OCI-M1 (cell line): ENCODE results near the gene CACTIN.
"Not testable (repeated sequence)": the region's sequence is repeated elsewhere in the genome, so short reads cannot be mapped to it uniquely, and the experiment has no call there.

Experiments
- DNase-seq: peaks from one replicate; lab custom pipeline; 2025; lab: John Stamatoyannopoulos, UW

CACTIN gene

DNA sequence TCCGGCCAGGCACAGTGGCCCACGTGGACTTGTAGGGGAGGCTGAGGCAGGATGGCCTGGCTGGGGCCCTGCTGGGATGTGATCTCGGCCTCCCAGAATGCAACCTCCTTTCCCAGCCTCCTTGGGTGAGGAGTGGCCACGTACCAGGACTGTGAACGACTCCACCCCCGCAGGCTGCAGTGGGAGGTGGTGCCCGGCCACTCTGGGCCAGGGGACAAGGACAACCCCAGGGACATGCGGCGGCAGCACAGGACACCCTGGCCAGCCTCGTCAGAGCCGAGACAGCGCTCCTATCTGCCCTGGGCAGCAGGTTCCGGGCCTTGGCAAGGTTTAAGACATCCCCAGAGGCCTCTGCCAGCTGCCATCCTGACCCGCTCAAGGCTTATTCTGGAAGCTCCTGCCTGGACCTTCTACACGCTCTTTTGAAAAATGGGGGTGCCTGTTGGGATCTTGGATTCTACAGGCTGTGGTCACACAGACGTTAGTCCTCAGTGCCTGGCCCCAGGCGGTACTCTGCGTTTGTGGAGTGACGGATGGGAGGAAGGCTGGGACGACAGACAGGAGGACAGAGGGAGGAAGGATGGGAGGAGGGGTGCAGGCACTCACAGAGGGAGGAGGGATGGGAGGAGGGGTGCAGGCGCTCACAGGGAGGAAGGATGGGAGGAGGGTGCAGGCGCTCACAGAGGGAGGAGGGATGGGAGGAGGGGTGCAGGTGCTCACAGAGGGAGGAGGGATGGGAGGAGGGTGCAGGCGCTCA lies 19.9 kb upstream of the CACTIN start:
- DNase-seq, result no peak

GRCh38 chr19:3645726-3646125 lies 19.1 kb upstream of the CACTIN start:
- DNase-seq, result no peak

- no peak for DNase-seq
Measured at GRCh38 chr19:3645067-3645396, 18.4 kb upstream of the CACTIN start.

DNA sequence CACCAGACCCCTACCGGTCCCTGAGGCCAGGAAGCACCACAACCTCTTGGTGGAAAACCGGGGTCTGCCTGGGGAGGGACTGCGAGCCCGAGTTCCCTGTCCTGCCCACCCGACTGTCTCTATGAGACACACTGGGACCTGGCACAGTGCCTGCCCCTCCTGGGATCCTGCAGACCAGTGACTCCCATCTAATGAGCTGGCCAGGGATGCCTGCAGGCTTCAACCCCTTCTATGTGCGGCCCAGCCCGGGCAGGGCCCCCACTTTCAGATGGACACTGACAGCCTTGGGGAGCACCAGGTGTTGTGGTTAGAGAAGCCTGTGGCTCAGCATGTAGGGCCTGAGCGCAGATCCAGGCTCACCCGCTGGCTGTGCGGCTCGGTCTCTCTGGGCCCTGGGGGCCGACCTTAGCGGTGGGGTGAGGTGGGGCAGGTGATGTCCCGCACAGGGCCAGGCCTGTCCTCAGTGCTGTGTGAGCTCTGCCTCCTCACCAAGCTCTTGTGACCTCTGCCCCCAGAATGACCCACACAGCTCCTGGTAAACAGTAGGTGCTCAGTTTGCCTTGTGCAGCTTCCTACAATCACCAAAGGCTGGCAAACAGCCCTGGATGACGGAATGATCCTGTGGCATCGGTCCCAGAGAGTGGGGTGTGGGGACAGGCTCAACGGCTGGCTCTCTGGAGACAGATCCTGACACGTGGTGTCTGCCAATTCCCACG lies 17.9 kb upstream of the CACTIN start:
- no peak for DNase-seq

- DNase-seq, result no peak
Measured at GRCh38 chr19:3643674-3644313, 17.2 kb upstream of the CACTIN start.

GRCh38 chr19:3642987-3643673 lies 16.5 kb upstream of the CACTIN start:
- DNase-seq, result no peak

GRCh38 chr19:3642296-3642695 lies 15.7 kb upstream of the CACTIN start:
- no peak for DNase-seq

DNA sequence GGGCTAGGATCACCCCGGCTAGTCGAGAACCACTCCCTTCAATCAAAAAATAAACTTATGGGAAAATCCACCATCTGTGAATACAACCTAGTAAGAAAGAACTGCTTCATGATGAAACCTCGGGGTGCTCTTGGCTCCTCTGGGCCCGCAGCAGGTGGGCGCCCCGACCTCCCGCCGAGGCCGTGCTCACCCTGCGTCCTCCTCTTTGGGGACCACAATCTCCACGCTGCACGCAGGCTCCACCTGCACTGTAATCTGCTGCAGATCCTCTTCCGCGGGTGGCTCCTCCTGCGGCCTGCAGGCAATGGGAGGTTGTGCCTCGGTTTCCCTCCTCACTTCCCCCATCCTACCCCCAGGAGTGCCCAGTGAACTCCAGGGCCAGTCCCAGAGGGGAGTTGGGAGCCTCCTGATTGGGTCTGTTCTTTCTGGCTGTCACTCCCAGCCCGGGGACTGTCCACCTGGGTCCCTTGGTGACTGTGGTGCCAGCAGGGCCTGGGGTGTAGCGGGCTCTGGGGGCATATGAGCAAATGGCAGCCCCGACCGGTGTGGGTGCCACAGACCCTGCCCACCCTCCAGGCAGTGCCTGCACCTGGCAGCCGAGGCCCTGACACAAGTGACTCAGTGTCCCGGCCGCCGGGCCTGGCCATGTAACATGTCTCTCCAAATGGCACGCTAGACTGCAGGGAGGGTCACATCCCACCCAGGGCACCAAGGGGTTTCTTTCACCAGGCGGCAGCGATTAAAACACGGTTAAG lies 15.1 kb upstream of the CACTIN start:
- DNase-seq, result no peak

GRCh38 chr19:3639479-3639878 lies 12.9 kb upstream of the CACTIN start:
- DNase-seq, result no peak

DNA sequence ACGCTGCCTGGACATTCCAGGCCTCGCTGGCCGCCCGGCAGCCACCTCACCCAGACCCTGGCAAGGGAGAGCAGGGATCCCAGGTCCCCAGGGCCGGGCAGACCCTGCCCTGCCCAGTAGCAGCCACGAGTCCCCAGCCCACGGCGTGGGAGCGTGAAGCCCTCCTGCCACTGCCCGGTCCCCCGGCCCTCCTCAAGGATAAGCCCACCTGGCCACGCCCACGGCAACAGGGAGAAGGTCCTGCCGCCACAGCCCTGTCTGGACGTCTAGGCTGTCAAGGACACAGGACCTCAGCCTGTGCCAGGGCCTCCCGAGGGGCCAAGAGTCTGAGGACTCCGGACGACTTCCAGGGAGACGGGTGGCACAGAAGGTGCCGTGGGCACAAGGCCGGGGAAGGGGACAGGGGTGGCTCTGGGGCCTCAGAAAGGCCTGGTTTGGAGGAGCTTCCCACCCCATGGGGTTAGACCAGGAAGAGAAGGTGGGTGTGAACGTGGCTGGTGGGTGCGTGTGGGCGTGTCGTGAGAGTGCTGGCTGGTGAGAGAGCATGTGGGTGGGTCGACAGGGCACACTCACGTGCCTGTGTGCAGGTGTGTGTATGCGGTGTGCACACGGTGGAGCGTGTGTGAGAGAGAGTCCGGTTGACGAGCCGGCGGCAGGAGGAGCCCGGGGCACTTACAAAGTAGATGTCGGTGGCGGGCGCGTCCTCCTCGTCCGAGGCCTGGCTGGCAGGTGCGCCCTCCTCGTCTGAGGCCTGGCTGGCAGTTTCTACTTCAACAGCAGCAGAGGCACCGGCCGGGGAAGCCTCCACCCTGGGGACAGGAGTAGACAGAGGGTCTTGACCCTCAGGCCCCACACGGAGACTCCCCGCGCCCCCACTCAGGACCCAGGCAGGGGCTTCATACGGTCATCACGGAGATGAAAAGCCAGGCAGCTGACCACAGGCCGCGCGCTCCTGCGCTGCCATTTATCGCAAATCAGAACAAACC lies 11.9 kb upstream of the CACTIN start:
- no peak for DNase-seq

DNA sequence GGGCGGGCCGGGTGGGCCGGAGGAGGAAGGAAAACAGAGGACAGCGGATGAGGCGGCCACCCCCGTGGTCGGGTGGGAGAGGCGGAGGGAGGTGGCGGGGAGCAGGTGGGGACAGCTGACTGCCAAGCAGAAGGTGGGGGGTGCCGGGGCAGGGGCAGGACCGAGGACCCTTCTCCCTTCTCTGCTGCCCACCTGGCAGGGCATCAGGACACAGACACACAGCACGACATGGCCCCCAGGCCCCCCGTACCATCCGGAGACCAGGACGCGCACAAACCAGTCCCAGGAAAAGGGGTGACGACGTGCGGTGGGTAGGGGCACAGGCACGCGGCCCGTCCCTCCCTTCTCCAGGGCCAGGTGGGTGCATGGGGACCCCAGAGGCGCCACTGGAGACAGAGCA lies 11.0 kb upstream of the CACTIN start:
- no peak for DNase-seq

DNA sequence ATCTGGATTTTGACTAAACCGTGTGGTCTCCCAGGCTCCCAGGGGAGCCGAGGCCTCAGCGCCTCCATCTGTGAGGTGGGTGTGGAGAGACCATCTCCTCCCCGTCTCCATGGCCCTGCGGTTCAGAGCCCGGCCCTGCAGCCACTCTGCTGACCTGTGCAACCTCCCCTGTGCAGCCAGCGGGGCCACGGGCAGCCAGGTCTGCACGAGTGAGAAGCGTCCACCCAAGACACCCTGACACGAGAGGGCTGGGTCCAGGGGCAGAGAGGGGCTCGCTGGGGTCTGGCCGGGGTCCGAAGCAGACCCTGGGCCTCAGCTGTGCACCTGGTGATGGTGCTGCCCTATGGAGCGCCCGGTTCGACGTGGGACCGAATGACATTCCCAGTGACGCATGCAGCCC lies 10.4 kb upstream of the CACTIN start:
- DNase-seq, result no peak

- DNase-seq, result no peak
Measured at GRCh38 chr19:3636506-3636905, 9.9 kb upstream of the CACTIN start.

DNA sequence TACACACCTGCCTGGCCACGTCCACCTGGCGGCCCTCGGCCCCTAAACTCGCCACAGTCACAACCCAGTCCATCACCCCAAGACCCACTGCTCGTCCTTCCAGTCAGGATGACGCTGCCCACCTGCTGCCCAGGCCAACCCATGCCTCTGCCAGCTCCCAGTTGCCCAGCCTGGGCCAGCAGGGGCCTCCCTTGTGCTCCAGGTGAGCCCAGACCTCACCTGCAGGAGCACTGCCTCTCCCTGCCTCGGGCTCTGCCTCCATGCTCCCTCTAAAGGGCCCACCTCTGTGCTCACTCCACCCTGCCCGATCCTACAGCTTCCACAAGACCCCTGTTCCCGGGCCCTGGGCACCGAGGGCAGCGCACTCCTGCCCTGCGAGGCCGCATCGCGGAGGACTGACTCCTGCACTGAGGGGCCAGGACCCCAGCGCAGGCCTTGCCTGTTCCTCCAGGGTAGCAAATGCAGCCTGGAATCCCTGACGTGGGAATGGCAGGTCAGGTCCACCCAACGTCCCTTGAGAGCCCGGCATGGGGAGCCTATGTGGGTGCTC lies 8.0 kb upstream of the CACTIN start:
- no peak for DNase-seq

- no peak for DNase-seq
Measured at GRCh38 chr19:3633559-3633988, 7.0 kb upstream of the CACTIN start.

GRCh38 chr19:3632739-3633558 lies 6.4 kb upstream of the CACTIN start:
- DNase-seq, result no peak

DNA sequence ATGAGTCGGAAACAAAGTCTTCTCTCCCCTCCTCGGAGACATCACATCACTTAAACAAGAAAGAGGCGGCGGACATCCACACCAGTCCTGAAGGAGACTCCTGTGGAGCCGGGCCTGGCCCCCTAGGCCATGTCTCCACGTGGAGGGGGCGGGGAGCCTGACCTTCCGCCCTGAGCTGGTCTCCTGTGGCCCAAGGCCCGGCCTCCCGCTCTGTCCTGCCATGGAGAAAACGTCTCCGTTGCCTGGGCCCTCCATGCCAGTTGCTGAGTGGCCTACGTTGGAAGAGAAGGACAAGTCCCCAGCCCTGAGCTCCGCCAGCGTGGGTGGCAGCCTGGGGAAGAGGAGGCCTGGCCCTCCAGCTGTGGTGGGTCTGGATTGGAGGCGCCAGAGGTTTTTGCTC lies 5.5 kb upstream of the CACTIN start:
- no peak for DNase-seq

- DNase-seq, result no peak
Measured at GRCh38 chr19:3631053-3631861, 4.7 kb upstream of the CACTIN start.

- DNase-seq, result not testable (repeated sequence)
Measured at GRCh38 chr19:3628766-3629165, 2.2 kb upstream of the CACTIN start.
